K562 (cell line): ENCODE results near the gene CLEC10A. TPM values are rescaled to one million over a fixed set of nuclear protein-coding genes. Genes with fewer than 3 reads are reported as not detected.

Experiments used
- ATAC-seq: fragments of 200-7000 bp; cut with Tn5 transposase; 3 replicates; pipeline ENCODE4 v1.9.1; 2020; ENCODE audit warnings: moderate library complexity
- BruUV-seq: library from RNA; stranded (reverse); fragments of 400-500 nt; replicated peaks from 2 replicates; lab custom pipeline; 2021; lab: Mats Ljungman, UMichigan
- CTCF ChIA-PET: fragments of 300-600 bp; formaldehyde crosslinking; extraction: SDS; loops from one replicate; lab custom pipeline; 2021; ENCODE audit warnings: low intra/inter-chr PET ratio; lab: Yijun Ruan, JAX
- POLR2A ChIA-PET: fragments of 300-600, 350-650 bp; sonication (Branson Sonifier 250); formaldehyde crosslinking; extraction: SDS; loops from one replicate; lab custom pipeline; 2021; ENCODE audit warnings: antibody characterized with exemption, inconsistent platforms; lab: Yijun Ruan, JAX
- DNase-seq, 4 experiments: peaks; one replicate each; pipeline versions ENCODE4 v3.0.0 to v3.0.0-alpha.2; 2011 to 2018; ENCODE audit warnings: low spot score in 3 of 4, mixed read lengths in 3 of 4; ENCODE audit errors: extremely low read depth in 1 of 4
- FAIRE-seq: peaks from 2 replicates; lab custom pipeline; 2011; peaks lifted over from hg19 to GRCh38; lab: Jason Lieb, UNC
- H2AFZ ChIP-seq: 2 replicates; pipeline ENCODE4 v1.6.0; 2011; ENCODE audit warnings: low read depth, low read length, control low read depth, inconsistent platforms
- H3K27ac ChIP-seq: fragments of 200-600 bp; 3 replicates; pipeline ENCODE4 v1.8.0; 2011; ENCODE audit warnings: low read depth, mild to moderate bottlenecking, control low read depth, inconsistent platforms, low read length, moderate library complexity, mixed read lengths; ENCODE audit errors: extremely low read depth
- H3K27me3 ChIP-seq, 2 experiments: fragments of 300-600 bp in 1 of 2; 2 replicates in 1 of 2; 3 replicates in 1 of 2; pipeline versions ENCODE4 v1.6.0 to v1.8.0; 2011; ENCODE audit warnings: inconsistent platforms in 2 of 2, low read length in 2 of 2, mild to moderate bottlenecking in 1 of 2, mixed read lengths in 1 of 2, moderate library complexity in 1 of 2; ENCODE audit not compliant: control insufficient read depth in 2 of 2, insufficient read depth in 2 of 2
- H3K36me3 ChIP-seq: fragments of 300-600 bp; 3 replicates; pipeline ENCODE4 v1.8.0; 2011; ENCODE audit warnings: mild to moderate bottlenecking, low read length, inconsistent platforms; ENCODE audit not compliant: control insufficient read depth, insufficient read depth
- H3K4me1 ChIP-seq, 2 experiments: fragments of 200-600 bp in 1 of 2; replicated peaks in 1 of 2; 2 replicates in 1 of 2; 3 replicates in 1 of 2; pipeline versions ENCODE4 v1.5.1 to v1.8.0; 2011; ENCODE audit warnings: inconsistent platforms in 2 of 2, low read length in 2 of 2, mild to moderate bottlenecking in 1 of 2, mixed read lengths in 1 of 2, moderate library complexity in 1 of 2; ENCODE audit not compliant: control insufficient read depth in 2 of 2, insufficient read depth in 2 of 2
- H3K4me2 ChIP-seq: 2 replicates; pipeline ENCODE4 v1.6.1; 2011; ENCODE audit warnings: low read length, control low read depth, inconsistent platforms, mixed read lengths; ENCODE audit not compliant: insufficient read depth
- H3K4me3 ChIP-seq: fragments of 200-600 bp; sonication (generic), shearing (Covaris generic); 2 replicates; pipeline ENCODE4 v1.5.1; 2016; ENCODE audit warnings: control low read depth, inconsistent platforms
- H3K79me2 ChIP-seq: fragments of 200-600 bp; 3 replicates; pipeline ENCODE4 v1.8.0; 2011; ENCODE audit warnings: low read length, inconsistent platforms; ENCODE audit not compliant: control insufficient read depth, insufficient read depth
- H3K9ac ChIP-seq, 2 experiments: 2 replicates each; pipeline versions ENCODE4 v1.6.0 to v1.6.1; 2011; ENCODE audit warnings: low read depth in 2 of 2, low read length in 2 of 2, control low read depth in 1 of 2, inconsistent platforms in 1 of 2, mild to moderate bottlenecking in 1 of 2, mixed read lengths in 1 of 2; ENCODE audit not compliant: insufficient read depth in 1 of 2
- H3K9me1 ChIP-seq: one replicate; pipeline ENCODE4 v1.6.0; 2011; ENCODE audit warnings: inconsistent platforms, mild to moderate bottlenecking, low read length, moderate library complexity; ENCODE audit not compliant: control insufficient read depth, insufficient read depth
- H3K9me3 ChIP-seq: replicated peaks from 2 replicates; pipeline ENCODE4 v1.5.1; 2011; ENCODE audit warnings: low read depth, low read length, inconsistent platforms; ENCODE audit not compliant: control insufficient read depth, insufficient read depth
- H4K20me1 ChIP-seq: replicated peaks from 2 replicates; pipeline ENCODE4 v1.6.1; 2011; ENCODE audit warnings: low read length, inconsistent platforms, mixed read lengths; ENCODE audit not compliant: control insufficient read depth, insufficient read depth
- ATF1 ChIP-seq, 2 experiments: fragments of 450-650 bp in 1 of 2; IDR thresholded peaks; 2 replicates each; pipeline ENCODE4 v1.6.1; 2016; ENCODE audit warnings: missing compliant biosample characterization in 1 of 2, missing genetic modification characterization in 1 of 2
- FOXP4 ChIP-seq: sonication (generic); formaldehyde crosslinking; IDR thresholded peaks from 2 replicates; pipeline ENCODE4 v1.8.0; 2022; ENCODE audit warnings: mild to moderate bottlenecking, missing genetic modification reagents, borderline replicate concordance
- NR2C1 ChIP-seq, 2 experiments: fragments of 450-650 bp; IDR thresholded peaks; 2 replicates each; pipeline ENCODE4 v1.6.1; 2017; ENCODE audit warnings: mild to moderate bottlenecking in 2 of 2, antibody characterized with exemption in 1 of 2, inconsistent platforms in 1 of 2, missing compliant biosample characterization in 1 of 2, missing genetic modification characterization in 1 of 2
- RHOXF2B ChIP-seq: fragments of 250-450 bp; sonication (Bioruptor Pico); conservative IDR thresholded peaks from 2 replicates; pipeline ENCODE4 v1.5.1; 2021
- SFPQ ChIP-seq: fragments of 200-400 bp; formaldehyde crosslinking; IDR thresholded peaks from 2 replicates; pipeline ENCODE4 v1.6.1; 2017; ENCODE audit warnings: mild to moderate bottlenecking, low read depth, low read length, moderate library complexity
- SUPT5H ChIP-seq: fragments of 450-650 bp; IDR thresholded peaks from 2 replicates; pipeline ENCODE4 v1.6.1; 2016
- TBP ChIP-seq: optimal IDR thresholded peaks from 2 replicates; pipeline ENCODE3; 2011; ENCODE audit warnings: low read depth, low read length, improper control_type of control experiment
- TCF7L2 ChIP-seq: fragments of 150-350 bp; IDR thresholded peaks from 2 replicates; pipeline ENCODE4 v1.6.1; 2016; ENCODE audit warnings: low read depth, mild to moderate bottlenecking, low read length, moderate library complexity
- TFAP4 ChIP-seq: sonication (generic); formaldehyde crosslinking; IDR thresholded peaks from 2 replicates; pipeline ENCODE4 v1.8.0; 2022; ENCODE audit warnings: missing genetic modification reagents, mild to moderate bottlenecking, moderate library complexity, borderline replicate concordance
- TRIM28 ChIP-seq: fragments of 450-650 bp; IDR thresholded peaks from 2 replicates; pipeline ENCODE4 v1.6.1; 2017
- ZMIZ1 ChIP-seq, 2 experiments: fragments of 150-350 bp in 1 of 2; IDR thresholded peaks; 2 replicates each; pipeline ENCODE4 v1.6.1; 2012 to 2016; ENCODE audit warnings: low read depth in 2 of 2, low read length in 2 of 2, mild to moderate bottlenecking in 1 of 2, moderate library complexity in 1 of 2
- ZNF23 ChIP-seq: fragments of 250-450 bp; sonication (Bioruptor Pico); IDR thresholded peaks from 2 replicates; pipeline ENCODE4 v1.4.0; 2020; ENCODE audit warnings: mild to moderate bottlenecking
- ZZZ3 ChIP-seq: fragments of 450-650 bp; IDR thresholded peaks from 2 replicates; pipeline ENCODE4 v1.6.1; 2016; ENCODE audit warnings: antibody characterized with exemption, mild to moderate bottlenecking, moderate library complexity
- whole genome bisulfite sequencing: fragments of 100-300 bp; shearing (Covaris generic); methylation state at CpG from one replicate; pipeline ENCODE4 v1.1.6; 2016; ENCODE audit warnings: low coverage, mixed read lengths; ENCODE audit not compliant: insufficient coverage; ENCODE audit errors: missing lambda C conversion rate; 5-methylcytosine and 5-hydroxymethylcytosine counted together
- in situ Hi-C: fragments of 300-500 bp; cut with MboI; formaldehyde crosslinking; loops from 4 replicates; pipeline ENCODE4 v1.15.0; 2018; ENCODE audit warnings: inconsistent platforms, mixed read lengths
- intact Hi-C: fragments of 100-400 bp; cut with micrococcal nuclease; formaldehyde crosslinking; loops from 2 replicates; pipeline ENCODE4 v1.14.2; 2022
- polyA plus RNA-seq, 8 experiments: library from polyadenylated mRNA; depleted of rRNA in 4 of 8; stranded (reverse) in 5 of 8; unstranded in 3 of 8; fragments of >200 nt; fragmentation: Nextera tagmentation in 2 of 8; fragmentation: Illumina TruSeq in 1 of 8; extraction: Ambion mirVana in 2 of 8; extraction: Trizol in 1 of 8; gene quantifications; 2 replicates each; pipeline versions ENCODE4 v1.2.1 to v1.2.3, GENCODE V29; 2011 to 2014; ENCODE audit warnings: inconsistent platforms in 1 of 8, missing spikeins in 1 of 8
- total RNA-seq, 7 experiments: library from RNA; depleted of rRNA in 6 of 7; stranded (reverse); fragments of >200 nt in 6 of 7; fragmentation: Illumina TruSeq in 2 of 7; extraction: Trizol in 2 of 7; gene quantifications; 2 replicates each; pipeline versions ENCODE4 v1.2.1 to v1.2.3, GENCODE V29; 2011 to 2021; ENCODE audit warnings: low replicate concordance in 1 of 7

The CLEC10A gene
- total and polyA plus RNA-seq, 9 of the 15 experiments (the other 6 are each of a cell fraction or from before 2014, with no cell fraction given): 0.04 to 0.11 (median 0.05) TPM; not detected in 6

- TF ChIP-seq ZZZ3: no peak
These were observed 49.3 kb upstream of the CLEC10A start (continued) for GRCh38 chr17:7129311-7129710.

- FAIRE-seq (no peak), ATAC-seq (no peak), DNase-seq (no peak)
- WGBS: 8% methylated on average over 5 of the region's 5 CpGs
- Histone ChIP-seq H3K4me1 (peaks cover 0 to 3% of the 10 kb centered on the region in 2 experiments; a peak in 1 of 5 replicates), H4K20me1 (no peaks in the 10 kb centered on the region), H3K27me3 (peaks cover 0 to 24% of the 10 kb centered on the region in 2 experiments; a peak in 3 of 5 replicates), H3K4me2 (no peak overlapping the region), H3K9me1 (no peaks in the 10 kb centered on the region), H3K9ac (no peak overlapping the region), H3K79me2 (no peaks in the 10 kb centered on the region), H3K36me3 (no peaks in the 10 kb centered on the region), H3K4me3 (no peak overlapping the region), H3K9me3 (no peaks in the 10 kb centered on the region), H3K27ac (no peak overlapping the region), H2AFZ (no peak overlapping the region)
- no TSS peak for BruUV-seq
- ChIA-PET CTCF (no interaction called here), POLR2A (no interaction called here)
- in situ Hi-C loops (no loop called here), intact Hi-C loops (no loop called here)
- TF ChIP-seq TRIM28 (no peak), SUPT5H (no peak), FOXP4 (CRISPR knock-in tag) (no peak), ATF1 (CRISPR knock-in tag; IDR thresholded peaks at IDR 0.05) (no peak), ATF1 (tag; IDR thresholded peaks at IDR 0.05) (no peak), TCF7L2 (no peak), ZMIZ1 (IDR thresholded peaks at IDR 0.05; ENCODE audit: low read depth in 2 of 2, low read length in 2 of 2) (no peak), SFPQ (no peak), TBP (no peak), RHOXF2B (CRISPR knock-in tag) (no peak), ZNF23 (no peak), NR2C1 (IDR thresholded peaks at IDR 0.05) (no peak), NR2C1 (tag; IDR thresholded peaks at IDR 0.05) (no peak), TFAP4 (CRISPR knock-in tag) (no peak)
These were observed 48.1 kb upstream of the CLEC10A start for GRCh38 chr17:7128160-7128559.
